CD4-positive, alpha-beta T cell treated with Interleukin-17A for 4 hours (primary cell): ENCODE data around the gene HMGCL.
A peak's percentile ranks its signal among the peaks of the same experiment; 100 is the strongest.
"Not testable (repeated sequence)": the region's sequence is repeated elsewhere in the genome, so short reads cannot be mapped to it uniquely, and the experiment has no call there.

ENCODE experiments used
- DNase-seq: peaks from one replicate; pipeline ENCODE4 v3.0.0-alpha.2; 2020; ENCODE audit warnings: mixed read lengths

HMGCL gene

DNA sequence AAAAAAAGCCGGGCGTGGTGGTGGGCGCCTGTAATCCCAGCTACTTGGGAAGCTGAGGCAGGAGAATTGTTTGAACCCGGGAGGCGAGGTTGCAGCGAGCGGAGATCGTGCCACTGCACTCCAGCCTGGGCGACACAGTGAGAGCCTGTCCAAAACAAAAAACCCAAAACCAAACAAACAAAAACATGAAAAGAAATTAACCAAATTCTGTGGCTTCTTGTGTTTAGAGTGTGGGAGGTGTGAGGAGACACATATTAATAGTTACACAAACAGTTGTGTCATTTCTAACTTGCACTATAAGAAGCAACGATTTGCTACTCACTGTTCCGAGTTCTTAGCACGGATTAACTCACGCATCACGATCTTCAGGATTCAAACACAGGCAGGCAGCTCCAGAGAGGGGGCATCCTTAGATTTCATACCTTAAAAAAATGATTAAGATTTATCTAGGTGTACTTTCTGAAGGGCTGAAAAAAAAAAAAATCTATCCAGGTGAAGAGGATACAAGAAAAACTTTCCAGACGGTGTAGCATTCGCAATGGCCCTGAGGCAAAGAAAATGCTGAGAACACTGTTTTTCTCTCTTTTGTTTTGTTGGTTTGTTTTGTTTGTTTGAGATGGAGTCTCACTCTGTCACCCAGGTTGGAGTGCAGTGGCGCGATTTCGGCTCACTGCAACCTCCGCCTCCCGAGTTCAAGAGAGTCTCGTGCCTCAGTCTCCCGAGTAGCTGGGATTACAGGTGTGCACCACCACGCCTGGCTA lies 713 bp upstream of the HMGCL start:
- peak; percentile 11 for DNase-seq

DNA sequence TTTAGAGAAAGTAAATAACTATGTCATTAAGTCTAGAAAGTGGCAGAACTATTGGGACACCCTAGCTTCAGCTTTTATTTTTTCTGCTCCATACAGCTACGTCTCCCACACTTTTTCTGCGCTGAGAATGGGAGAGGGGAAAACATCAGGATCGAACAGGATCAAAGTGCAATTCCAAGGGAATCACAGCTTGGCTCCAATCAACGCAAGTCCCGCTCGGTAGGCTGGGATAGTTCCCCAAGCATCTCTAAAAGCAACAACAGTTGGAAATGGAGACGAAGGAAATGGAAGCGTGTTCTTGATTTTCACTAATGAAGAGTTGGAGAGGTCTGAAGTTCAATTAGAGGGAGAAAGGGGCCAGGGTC lies 536 bp downstream of the HMGCL start:
- no peak for DNase-seq

DNA sequence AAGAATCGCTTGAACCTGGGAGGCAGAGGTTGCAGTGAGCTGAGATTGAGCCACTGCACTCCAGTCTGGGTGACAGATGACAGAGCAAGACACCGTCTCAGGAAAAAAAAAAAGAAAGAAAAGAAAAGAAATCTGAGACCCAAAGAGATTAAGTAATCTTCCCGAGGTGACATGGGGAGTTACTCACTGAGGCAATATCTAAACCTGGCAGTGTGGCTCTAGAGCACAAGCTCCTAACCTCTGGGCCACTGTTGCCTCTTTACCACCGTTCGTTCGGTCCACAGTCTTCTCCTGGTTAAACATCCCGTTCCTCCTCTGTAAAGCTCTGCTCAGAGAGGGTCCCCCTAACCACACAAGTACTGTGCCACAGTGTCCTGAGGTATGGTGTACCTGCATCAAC lies 1.5 kb downstream of the HMGCL start:
- no peak for DNase-seq

DNA sequence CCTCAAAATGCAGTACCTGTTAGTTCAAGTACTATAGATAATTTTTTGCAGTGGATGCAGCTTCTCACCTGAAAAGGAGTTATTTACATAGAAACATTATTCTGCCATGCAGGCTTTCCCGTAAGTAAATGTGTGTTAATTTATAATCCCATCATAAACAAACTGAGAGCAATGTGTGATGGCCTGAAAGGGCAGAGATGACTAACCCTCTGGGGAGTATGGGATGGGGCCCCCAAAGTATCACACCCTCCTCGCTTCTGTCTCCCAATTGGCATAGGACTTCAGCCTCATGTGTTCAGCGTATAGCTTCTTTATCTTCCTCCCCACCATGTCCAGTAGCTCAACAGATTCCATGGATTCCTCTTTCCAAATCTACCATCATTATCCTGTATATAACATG lies 7.6 kb downstream of the HMGCL start:
- DNase-seq, result no peak

DNA sequence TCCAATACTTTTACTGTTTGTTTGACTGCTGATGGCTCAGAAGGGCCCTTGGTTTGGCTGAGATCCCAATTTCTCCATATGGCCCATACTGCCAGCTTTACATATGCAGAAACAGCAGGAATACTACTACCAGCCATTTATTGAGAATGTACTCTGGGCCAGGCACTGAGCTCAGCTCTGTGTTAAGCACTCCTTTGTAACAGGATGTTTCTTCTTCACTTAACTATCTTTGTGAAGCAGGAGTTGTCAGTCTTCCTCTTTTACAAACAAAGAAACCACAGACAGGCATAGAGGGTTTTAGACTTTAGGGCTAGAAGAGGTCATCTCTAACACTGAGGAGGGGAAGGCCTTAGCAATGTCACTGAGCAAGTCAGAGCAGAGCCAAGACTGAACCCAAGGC lies 8.3 kb downstream of the HMGCL start:
- no peak for DNase-seq

DNA sequence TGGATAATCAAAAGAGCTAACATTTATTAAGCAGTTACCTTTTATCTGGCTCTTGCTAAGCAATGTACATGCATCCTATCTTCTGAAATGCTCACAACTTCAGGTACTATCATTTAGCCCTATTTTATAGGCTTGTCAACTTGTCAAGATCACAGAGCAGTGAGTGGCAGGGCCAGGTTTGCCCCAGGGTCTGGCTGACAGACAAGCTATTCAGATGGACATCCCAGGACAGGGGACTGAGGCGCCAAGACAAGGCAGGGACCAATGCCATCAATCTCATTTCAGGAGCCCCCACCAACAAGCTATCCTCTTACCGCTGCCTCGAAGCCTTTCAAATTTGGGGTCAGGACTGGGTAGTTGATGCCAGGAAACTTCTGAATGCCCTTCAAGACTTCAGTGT lies 8.9 kb downstream of the HMGCL start:
- DNase-seq, result no peak

DNA sequence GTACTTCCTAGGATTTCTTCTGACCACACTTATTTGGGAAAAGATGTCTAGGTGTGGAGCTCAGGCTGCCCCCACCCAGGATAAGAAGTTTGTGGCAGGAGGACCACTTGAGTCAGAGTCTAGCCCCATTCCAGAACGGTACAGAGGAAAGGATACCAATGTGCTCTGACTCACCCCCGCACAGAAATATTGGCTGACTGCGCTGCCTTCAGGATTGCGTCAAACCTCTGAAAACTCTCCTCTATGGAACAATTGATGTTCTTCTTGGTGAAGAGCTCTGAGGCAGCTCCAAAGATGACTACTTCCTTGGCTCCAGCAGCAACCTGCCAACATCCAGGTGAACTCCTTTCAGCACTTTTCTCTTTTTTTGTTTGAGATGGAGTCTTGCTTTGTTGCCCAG lies 11.2 kb downstream of the HMGCL start:
- no peak for DNase-seq

DNA sequence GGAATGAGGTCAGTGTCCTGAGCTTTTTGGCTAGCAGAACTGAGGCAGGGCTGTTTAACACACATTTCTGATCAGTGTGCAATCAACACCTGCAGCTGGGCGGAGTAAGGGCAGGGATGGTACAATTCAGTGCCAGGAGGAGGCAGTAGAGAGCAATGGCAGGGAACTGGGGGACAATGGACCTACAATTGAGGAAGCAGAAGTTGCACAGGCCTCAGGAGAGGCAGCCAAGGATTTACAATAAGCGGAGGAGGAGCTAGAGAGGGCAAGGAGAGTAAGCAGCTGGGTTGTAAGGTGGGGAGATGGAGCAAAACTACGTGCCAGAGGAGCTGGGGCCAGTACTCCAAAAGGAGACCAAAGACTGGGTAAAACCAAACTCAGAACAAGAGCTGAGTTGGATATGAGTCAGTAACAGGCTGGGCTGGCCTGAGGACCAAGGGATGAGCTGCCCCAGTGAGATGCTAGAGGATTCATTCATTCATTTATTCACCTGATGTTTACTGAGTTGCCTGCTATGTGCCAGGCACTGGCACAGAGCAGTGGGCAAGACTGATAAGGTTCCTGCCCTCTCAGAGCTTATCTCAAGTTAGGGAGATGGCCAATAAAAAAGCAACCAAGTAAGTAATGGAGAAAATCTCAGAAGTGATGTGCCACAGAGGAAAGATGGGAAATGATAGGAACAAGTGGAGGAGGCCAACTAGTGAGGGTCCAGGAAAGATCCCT lies 14.2 kb downstream of the HMGCL start:
- DNase-seq, result peak; percentile 63

DNA sequence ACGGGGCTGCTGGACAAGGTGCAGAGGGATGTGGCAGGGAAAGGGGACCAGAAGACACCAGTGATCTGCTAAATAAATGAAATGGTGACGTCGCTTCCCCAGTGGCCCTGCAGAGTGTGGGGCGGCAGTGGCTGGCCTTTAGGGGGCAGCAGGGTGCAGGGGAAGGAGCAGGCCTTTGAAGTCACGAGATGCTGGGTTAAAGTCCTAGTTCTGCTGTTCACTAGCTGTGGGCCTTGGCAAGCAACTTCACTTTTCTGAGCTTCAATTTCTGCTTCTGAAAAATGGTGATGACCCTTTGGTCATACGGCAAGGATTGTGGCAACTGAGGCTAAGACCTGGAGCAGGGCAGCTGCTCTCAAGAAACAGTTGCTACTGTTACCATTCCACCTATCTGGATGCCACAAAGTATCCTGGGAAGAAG lies 15.5 kb downstream of the HMGCL start:
- DNase-seq, result peak; percentile 87

DNA sequence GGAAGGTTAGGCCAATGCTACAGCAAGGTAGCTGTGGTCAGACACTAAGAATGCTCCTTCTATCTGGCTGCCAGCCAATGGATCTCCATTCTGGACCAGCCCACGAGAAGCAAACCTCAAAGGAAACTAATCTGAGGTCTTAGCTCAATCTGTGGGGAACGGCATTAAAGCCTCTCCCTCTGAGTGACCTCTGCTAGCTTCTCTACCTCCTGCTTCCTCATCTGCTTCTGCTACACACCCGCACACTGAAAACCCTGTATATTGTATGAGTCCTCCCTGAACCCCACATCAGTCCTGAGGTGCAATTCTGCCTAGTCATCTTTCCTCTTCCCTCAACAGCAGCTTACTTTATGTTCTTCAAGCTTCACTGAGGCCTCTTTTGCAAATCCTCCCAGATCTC lies 17.8 kb downstream of the HMGCL start:
- no peak for DNase-seq

DNA sequence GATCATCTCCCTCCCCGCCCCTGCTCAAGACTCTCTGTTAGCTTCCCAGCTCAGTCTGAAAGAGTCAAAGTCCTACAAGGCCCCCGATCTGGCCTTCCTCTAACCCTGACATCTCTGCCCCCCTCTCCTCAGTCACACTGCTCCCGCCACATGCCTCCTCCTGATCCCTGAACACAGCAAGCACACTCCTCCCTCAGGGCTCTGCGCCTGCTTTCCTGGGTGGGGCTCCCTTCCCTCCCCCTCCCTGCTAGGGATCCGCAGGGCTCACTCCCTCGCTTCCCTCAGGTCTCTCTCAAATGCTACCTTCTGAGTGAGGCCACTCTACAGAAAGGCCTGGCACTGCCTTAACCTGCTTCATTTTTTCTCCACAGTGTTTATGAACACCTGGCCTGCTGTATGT lies 18.9 kb downstream of the HMGCL start:
- no peak for DNase-seq

DNA sequence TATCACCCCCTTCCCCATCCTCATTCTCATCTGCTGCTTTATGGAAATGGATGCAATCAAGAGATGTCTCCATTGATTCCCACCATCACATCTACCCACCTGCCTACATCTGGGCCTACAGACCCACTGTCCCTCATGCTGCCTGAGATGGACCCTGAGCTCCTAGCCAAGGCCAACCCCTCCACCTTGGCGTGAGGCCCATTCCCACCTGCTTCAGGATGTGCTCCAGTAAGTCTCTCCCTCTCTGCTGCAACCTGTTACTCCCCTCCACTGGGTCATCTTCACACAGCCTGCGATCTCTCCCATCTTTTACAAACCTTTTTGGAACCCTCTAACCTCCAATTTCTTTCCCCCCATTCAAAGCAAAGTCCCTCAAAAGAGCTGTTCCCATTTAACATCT lies 20.2 kb downstream of the HMGCL start:
- DNase-seq, result no peak

DNA sequence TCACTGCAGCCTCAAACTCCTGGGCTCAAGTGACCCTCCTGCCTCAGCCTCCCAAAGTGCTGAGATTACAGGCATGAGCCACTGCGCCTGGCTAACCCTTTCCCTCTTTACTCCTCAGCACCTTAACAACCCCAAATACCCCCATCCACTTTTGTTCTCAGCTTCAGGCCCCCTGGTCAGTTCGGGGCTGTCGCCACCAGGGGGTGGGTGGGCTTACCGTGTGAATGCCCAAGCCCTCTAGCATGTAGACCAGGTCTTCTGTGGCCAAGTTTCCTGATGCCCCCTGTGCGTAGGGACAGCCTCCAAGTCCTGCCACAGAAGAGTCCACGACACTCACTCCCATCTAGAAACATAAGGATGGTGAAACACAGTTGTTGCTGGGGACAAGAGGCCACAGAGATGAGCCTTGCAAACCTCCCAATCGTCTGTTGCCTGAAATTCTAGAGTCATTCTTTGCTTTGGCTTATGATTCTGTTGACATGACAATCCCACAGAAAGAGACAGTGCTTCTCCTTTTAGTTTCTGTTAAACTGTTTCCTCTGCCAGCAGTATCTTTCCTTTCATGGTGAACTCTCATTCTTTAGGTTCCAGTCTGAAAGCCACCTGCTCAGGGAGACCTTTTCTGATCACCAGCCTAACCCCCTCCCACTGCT lies 20.9 kb downstream of the HMGCL start:
- DNase-seq, result no peak

DNA sequence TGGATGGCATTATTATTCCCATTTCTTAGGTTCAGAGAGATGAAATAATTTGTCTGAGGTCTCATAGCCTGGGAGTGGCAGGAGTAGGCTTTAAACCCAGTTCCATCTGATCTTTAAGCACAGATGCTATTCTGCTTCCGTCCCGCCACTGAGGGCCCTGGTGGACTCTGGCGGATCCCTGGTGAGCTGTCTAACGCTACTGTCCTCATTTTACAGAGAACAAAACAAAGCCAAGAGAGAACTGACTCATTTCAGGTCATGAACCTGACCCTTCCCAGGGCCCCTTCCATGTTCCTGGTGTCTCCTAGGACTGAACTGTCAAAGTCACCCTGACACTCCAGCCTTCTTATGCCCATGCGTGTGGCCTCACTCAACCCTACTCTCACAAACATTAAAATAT lies 21.6 kb downstream of the HMGCL start:
- DNase-seq, result no peak

DNA sequence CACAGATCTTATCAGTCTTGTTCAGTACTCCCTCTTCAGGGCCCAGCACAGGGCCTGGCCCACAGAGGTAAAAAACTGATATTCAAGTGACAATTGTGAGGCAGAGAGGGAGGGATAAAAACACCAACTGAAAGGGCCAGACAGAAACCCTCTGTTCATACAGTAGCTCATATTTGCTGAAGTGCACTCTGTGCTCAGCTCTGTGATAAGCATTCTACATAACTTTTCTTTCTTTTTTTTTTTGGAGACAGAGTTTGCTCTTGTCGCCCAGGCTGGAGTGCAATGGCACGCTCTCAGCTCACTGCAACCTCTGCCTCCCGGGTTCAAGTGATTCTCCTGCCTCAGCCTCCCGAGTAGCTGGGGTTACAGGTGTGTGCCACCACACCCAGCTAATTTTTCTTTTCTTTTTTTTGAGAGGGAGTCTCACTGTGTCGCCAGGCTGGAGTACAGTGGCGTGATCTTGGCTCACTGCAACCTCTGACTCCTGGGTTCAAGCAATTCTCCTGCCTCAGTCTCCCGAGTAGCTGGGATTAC lies 22.4 kb downstream of the HMGCL start:
- not testable (repeated sequence) for DNase-seq

DNA sequence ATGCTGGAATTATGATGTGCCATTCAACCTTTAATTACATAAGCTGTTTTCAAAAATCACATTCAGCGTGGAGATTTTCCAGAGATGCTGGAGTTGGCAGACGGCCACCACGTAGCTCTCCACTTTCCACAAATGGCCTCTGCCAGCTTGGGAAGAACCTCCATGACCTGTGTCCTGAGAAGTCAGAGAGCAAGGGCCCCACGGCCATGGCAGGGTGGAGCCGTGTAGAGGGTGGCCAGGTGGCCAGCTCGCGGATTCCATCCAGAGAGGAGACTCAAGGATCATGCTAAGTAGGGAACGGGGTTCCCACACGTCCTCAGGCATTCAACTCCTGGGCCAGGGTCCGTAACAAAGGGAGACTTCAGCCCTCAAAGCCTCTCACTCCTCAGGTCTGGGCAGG lies 23.4 kb downstream of the HMGCL start:
- no peak for DNase-seq

DNA sequence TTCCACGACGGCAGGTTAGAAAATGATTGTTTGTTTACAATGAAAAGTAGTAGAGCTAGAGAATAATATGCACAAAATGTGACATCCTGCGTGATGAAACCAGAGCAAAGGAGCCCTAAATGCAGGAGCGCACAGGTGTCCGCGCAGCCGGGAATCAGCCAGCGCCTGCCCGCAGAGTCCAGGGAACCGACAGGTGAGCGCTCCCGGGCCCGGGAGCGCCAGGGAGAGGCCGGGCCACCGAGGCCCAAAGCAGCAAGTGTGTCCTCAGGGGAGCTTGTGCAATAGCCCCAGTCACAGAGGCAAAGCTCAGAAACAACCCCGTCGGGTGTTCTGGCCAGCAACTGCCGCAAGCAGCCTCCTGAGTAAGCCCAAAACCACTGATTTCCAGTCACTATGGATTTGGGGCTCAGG lies 23.9 kb downstream of the HMGCL start:
- DNase-seq, result no peak

DNA sequence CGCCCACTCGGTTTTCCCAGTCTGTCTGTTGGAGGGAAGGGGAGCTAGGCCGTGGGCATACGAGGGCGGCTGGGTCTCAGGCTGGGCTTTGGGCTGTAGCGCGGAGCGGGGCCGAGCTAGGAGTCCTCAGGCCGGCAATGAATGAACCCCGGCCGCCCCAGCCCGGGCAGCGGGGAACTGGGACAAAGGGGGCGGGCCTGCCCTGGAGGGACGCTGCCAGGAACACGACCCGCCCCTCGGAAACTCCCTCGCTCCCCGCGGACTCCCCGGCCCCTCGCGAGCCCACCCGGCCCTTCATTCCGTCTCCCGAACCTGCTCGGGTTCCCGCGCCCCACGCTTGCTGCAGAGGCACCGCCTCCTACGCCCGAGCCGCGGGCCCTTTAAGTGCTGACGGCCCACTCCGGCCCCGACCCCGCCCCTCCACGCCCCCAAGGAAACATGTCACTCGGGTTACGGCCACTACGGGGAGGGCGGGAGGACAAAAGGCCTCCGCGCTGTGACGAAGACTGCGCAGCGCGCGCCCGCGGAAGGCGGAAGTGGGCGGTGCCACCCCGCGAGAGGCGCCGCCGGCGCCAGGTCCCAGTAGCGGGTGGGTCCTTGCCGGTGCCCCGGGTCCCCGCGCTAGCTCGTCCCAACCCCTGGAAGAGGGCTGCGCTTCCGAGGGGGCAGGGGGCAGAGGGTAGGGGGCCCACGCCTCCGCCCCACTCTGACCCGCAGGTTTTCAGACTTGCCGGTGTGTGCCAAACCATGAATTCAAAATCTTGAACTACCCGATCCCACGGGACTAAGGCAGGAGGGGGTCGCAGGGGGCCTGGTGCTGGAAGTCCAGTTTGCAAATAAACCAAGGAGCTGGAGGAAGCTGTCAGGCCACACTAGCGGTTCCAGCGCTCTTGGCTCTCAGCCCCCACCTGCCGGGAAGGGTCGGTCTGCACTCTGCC lies 24.6 kb downstream of the HMGCL start, which contains the start of gene GALE:
Gene GALE (minus strand): TSS at position 355 of the 938 bp plus-strand sequence. CDS start 1,747 bp downstream, outside the sequence.
- DNase-seq, result peak; percentile 99

DNA sequence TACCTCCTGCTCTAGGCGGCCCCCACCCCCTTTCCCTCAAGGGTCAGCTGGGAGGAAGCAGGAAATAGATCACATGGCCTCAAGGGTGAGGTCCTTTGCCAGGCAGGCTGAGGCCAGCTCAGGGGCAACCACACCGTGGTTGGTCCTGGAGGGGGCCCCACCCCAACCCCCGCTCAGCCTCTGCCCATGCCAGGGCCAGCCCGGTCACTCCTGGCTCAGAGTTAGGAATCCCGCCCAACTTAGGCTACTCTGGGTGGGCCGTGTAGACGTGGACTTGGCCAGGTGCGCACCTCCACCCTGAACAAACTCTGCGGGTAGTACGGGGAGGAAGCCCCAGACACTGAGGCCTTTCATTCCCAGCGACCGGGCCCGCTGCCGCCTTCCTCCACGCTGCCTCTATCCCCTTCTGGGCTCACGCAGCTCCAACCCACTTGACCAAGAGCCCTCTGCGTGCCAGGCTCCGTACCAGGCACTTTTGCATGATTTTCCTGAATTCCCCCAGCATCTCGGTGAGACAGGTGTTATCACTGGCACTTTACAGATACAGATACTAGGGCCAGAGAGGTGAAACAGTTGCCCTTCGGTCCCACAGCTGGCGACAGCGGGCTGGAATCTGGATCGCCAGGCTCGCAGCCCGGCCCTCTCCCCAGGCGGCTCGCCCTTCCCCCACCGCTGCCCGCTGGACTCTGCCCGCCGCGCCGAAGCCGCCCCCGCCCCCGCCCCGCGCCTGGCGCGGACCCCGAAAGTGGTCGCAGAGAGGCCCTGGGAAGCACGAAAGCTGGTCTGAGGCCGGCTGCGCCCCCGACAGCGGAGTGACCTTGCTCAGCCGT lies 25.4 kb downstream of the HMGCL start:
- DNase-seq, result peak; percentile 46

DNA sequence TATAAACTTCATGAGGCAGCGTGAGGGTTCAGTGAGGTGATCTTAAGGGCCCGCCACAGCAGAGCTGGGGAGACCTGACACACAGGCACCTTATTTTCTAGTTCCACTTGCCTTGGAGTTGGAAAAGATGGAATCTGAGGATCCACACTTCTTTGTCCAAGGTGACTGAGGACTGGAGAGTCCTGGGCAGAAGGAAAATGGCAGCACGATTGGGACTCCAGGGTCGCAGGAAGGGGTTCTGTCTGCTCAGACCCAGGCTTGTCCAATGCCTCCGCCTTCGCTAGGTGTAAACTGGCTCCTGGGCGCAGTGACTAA lies 26.0 kb downstream of the HMGCL start:
- no peak for DNase-seq

DNA sequence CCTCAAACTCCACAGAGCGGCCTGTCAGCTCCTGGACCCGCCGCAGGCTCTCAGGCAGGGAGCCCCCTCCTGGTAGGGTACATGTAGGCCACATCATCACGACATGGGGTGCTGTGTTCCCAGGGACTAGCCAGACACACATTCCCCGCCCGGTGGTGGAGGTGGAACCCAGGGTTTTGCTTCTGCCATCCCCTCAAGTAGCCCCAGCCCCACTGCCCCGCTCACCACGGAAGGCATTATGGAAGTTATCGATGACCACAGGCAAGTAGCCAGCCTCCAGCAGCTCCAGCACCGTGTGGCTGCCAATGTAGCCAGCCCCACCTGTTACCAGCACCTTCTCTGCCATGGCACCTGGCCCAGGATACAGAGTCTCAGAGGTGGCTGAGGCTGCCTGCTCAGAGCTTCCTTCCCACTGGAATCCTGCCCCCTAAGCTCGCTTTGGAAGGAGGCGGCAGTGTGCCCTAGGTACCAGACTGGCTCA lies 26.5 kb downstream of the HMGCL start:
- DNase-seq, result peak; percentile 8
